Transverse colon (tissue), 4 donors: Measurements from ENCODE around the gene PODXL. TPM values are rescaled to one million over a fixed set of nuclear protein-coding genes. Genes with fewer than 3 reads are reported as not detected.

Experiments
- DNase-seq: peaks from one replicate; pipeline ENCODE4 v3.0.0-alpha.2; 2019
- H3K27ac ChIP-seq, 4 donors: fragments of 200-600 bp; sonication (generic); 2 replicates each; pipeline ENCODE4 v1.5.1; 2016 to 2018; ENCODE audit warnings: inconsistent platforms in 4 of 4
- H3K27me3 ChIP-seq: fragments of 200-600 bp; sonication (generic); 2 replicates; pipeline ENCODE4 v1.5.1; 2017; ENCODE audit warnings: inconsistent platforms
- H3K36me3 ChIP-seq, 4 donors: fragments of 200-600 bp; sonication (generic); 2 replicates each; pipeline ENCODE4 v1.5.1; 2017 to 2019; ENCODE audit warnings: inconsistent platforms in 4 of 4
- H3K4me1 ChIP-seq, 4 donors: fragments of 200-600 bp; sonication (generic); 2 replicates each; pipeline ENCODE4 v1.5.1; 2017 to 2020; ENCODE audit warnings: inconsistent platforms in 4 of 4
- H3K4me3 ChIP-seq, 4 donors: fragments of 200-600 bp; sonication (generic); 1 replicate in 1 of 4; 2 replicates in 3 of 4; pipeline versions ENCODE4 v1.5.1 to v1.6.1; 2017 to 2019; ENCODE audit warnings: inconsistent platforms in 4 of 4
- H3K9me3 ChIP-seq, 2 donors: fragments of 200-600 bp; sonication (generic); 2 replicates each; pipeline ENCODE4 v1.5.1; 2017 to 2019; ENCODE audit warnings: inconsistent platforms in 2 of 2
- EP300 ChIP-seq: sonication (generic); formaldehyde crosslinking; IDR thresholded peaks from one replicate; pipeline ENCODE4 v1.6.1; 2017; ENCODE audit warnings: antibody characterized with exemption, low read depth
- POLR2A ChIP-seq: fragments of 450-650 bp; IDR thresholded peaks from one replicate; pipeline ENCODE4 v1.6.1; 2016; ENCODE audit warnings: antibody characterized with exemption, mild to moderate bottlenecking, moderate library complexity
- POLR2AphosphoS5 ChIP-seq, 3 donors: sonication (generic); formaldehyde crosslinking; IDR thresholded peaks; one replicate each; pipeline ENCODE4 v1.6.1; 2016; ENCODE audit warnings: antibody characterized with exemption in 3 of 3
- WGBS, 2 donors: methylation state at CpG; one replicate each; pipeline ENCODE4 v1.1.5; 2018; ENCODE audit warnings: low coverage in 1 of 2; 5-methylcytosine and 5-hydroxymethylcytosine counted together
- in situ Hi-C, 4 donors: fragments of 200-750 bp; cut with MboI; loops; one replicate each; pipeline versions ENCODE4 v1.15.0 to v1.15.1; 2017; ENCODE audit warnings: low sequenced_read_pairs in 3 of 4, low pct_ligation_motif_present in 1 of 4, low pct_unique_long_range_greater_than_20kb in 1 of 4
- intact Hi-C: fragments of 100-400 bp; cut with DNase I; formaldehyde crosslinking; loops from one replicate; pipeline ENCODE4 v1.15.1; 2023; ENCODE audit warnings: low total_unique reads
- total RNA-seq, 4 donors: library from RNA; depleted of rRNA; stranded (reverse); fragments of >200 nt; gene quantifications; one replicate each; pipeline ENCODE4 v1.1.0, GENCODE V29; 2016
- TF ChIP-seq, protein P1 (sequence below), 5 experiments: fragments of 200-600 bp in 3 of 5; fragments of 450-650 bp in 2 of 5; sonication (generic) in 3 of 5; IDR thresholded peaks; 1 replicate in 2 of 5; 2 replicates in 3 of 5; pipeline ENCODE4 v1.5.1; 2016 to 2017; ENCODE audit warnings: antibody characterized with exemption in 5 of 5, inconsistent platforms in 3 of 5, mild to moderate bottlenecking in 2 of 5, moderate library complexity in 1 of 5

The PODXL gene
- total RNA-seq, 4 donors from 2014 or later, result 11.7 to 25.8 (median 16.1) TPM

DNA sequence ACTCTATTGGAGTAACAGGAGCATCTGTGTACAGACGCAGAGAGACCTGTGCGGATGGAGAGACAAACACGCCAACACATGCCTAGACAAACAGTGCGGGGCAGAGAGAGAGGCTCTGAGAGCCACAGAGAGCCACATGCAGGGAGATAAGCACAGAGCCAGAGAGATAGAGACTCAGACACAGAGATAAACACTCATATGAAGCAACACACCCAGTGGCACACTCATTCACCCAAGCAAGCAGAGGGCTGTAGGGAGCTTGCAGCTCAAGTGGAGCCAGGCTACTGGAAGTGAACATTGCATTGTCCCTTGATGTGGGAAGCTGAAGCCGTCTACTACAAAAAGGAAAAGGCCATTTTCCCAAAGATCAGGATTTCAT, 46.6 kb upstream of the PODXL start:
- Histone ChIP-seq H3K4me3 (no peak overlapping the region), H3K27ac (no peak overlapping the region), H3K9me3 (no peaks in the 10 kb centered on the region), H3K27me3 (peaks cover 4% of the 10 kb centered on the region), H3K4me1 (no peaks in the 10 kb centered on the region), H3K36me3 (no peaks in the 10 kb centered on the region)
- no peak for DNase-seq
- intact Hi-C loops, result no loop called here
- TF ChIP-seq, protein P1, sequence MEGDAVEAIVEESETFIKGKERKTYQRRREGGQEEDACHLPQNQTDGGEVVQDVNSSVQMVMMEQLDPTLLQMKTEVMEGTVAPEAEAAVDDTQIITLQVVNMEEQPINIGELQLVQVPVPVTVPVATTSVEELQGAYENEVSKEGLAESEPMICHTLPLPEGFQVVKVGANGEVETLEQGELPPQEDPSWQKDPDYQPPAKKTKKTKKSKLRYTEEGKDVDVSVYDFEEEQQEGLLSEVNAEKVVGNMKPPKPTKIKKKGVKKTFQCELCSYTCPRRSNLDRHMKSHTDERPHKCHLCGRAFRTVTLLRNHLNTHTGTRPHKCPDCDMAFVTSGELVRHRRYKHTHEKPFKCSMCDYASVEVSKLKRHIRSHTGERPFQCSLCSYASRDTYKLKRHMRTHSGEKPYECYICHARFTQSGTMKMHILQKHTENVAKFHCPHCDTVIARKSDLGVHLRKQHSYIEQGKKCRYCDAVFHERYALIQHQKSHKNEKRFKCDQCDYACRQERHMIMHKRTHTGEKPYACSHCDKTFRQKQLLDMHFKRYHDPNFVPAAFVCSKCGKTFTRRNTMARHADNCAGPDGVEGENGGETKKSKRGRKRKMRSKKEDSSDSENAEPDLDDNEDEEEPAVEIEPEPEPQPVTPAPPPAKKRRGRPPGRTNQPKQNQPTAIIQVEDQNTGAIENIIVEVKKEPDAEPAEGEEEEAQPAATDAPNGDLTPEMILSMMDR (IDR thresholded peaks at IDR 0.05), result no peak
- TF ChIP-seq EP300 (no peak), POLR2AphosphoS5 (IDR thresholded peaks at IDR 0.05) (no peak), POLR2A (no peak)
- 74 to 80% methylated on average over 5 of the region's 5 CpGs for WGBS, 2 donors
- in situ Hi-C loops, result no loop called here

DNA sequence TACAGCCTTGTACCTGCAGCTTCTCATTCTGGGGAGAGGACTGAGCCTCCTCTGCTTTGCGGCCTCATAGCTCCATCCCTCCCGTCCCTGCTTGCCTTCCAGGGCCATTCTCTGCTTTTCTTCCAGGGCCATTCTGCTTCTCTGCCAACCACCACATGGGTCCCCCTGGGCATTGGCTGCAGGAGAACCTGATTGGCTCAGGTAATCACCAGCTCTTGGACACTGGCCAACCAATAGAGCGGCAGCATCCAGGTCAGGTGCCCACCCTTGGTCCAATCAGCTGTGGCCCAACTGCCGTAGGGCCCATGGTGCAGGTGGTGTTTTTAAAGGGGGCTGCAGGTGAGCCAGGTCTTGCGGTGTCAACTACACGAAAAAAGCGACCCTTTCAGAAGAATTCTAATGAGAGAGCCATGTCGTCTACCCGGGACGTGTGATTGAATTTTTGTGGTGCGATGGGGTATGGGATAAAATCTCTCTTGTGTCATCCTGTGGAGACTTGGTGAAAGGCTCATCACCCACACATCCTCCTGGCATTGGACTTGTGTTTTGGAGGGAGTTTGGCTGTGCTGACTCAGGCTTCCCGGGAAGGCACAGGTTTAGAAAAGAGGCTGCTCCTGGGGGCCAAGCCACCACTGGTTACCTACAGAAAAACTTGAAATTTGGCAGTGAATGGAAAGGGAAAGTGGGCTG, 46.0 kb upstream of the PODXL start:
- WGBS, 2 donors, result 69 to 92% methylated on average over 6 to 12 of the region's 12 CpGs
- intact Hi-C loops (no loop called here), in situ Hi-C loops (no loop called here)
- no peak overlapping the region for H3K4me3 ChIP-seq
- H3K27me3 ChIP-seq, result peaks cover 4% of the 10 kb centered on the region
- no peaks in the 10 kb centered on the region for H3K9me3 ChIP-seq
- no peaks in the 10 kb centered on the region for H3K36me3 ChIP-seq
- H3K4me1 ChIP-seq, result no peaks in the 10 kb centered on the region
- no peak for TF ChIP-seq EP300
- TF ChIP-seq, protein P1 (IDR thresholded peaks at IDR 0.05), result no peak
- TF ChIP-seq POLR2AphosphoS5 (IDR thresholded peaks at IDR 0.05), result no peak
- no peak for TF ChIP-seq POLR2A
- DNase-seq, result no peak
- no peak overlapping the region for H3K27ac ChIP-seq

DNA sequence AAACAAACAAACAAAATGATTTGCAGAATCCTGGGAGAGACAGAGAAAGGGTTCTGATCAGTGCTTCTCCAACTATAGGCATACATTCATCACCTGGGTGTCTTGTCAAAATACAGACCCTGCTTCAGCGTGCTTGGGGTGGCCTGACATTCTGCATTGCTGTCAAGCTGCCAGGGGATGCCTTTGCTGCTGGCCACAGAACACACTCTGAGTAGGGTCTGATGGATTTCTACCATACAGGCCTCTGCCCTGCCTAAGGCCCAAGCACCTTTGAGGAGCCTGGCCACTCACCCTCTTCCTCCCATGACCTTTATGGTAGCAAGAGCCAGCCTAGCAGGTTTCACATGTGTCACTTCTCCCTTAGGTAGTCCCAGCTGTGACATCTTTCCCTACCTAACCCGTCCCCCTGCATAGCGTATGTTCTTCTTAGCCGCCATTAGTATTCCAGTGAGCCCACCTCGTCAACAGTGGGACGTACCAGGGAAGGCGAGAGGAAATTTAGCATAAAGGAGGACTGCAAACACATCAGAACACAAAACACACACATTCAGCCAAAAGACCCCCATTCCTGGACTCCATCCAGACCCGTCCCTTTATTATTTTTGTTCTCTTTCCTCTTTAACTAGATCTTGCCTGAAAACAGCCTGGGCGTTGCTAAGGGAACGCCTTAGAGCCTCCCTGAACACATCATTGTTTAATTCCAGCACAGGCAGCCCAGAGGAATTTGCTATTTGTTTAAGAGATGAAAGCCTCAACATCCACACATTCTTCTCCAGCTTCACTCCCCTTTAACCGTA, 43.9 kb upstream of the PODXL start:
- intact Hi-C loops (no loop called here), in situ Hi-C loops (no loop called here)
- Histone ChIP-seq H3K27ac (no peak overlapping the region), H3K9me3 (no peaks in the 10 kb centered on the region), H3K4me1 (no peaks in the 10 kb centered on the region), H3K36me3 (no peaks in the 10 kb centered on the region), H3K27me3 (peaks cover 1% of the 10 kb centered on the region), H3K4me3 (no peak overlapping the region)
- DNase-seq, result no peak
- no peak for TF ChIP-seq POLR2A
- TF ChIP-seq, protein P1 (IDR thresholded peaks at IDR 0.05), result no peak
- no peak for TF ChIP-seq EP300
- no peak for TF ChIP-seq POLR2AphosphoS5 (IDR thresholded peaks at IDR 0.05)
- 85 to 87% methylated on average over 10 to 11 of the region's 11 CpGs for WGBS, 2 donors

DNA sequence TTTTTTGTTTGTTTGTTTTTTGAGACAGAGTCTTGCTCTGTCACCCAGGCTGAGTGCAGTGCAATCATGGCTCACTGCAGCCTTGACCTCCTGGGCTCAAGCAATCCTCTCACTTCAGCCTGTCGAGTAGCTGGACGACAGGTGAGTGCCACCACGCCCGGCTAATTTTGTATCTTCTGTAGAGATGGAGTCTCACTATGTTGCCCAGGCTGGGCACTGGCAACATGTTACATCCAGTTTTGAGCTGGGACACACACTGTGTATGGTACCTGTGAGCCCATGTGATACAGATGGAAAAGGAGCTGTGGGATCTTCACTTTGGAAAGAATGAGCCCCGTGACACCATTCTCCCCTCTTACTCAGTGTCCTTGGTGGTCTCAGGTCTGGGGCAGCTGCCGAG, 40.4 kb upstream of the PODXL start:
- 86% methylated on average over 6 of the region's 6 CpGs; no CpG with 5 or more reads in 1 of the 2 donors for WGBS, 2 donors
- intact Hi-C loops, result no loop called here
- Histone ChIP-seq H3K4me1 (no peaks in the 10 kb centered on the region), H3K4me3 (no peak overlapping the region), H3K36me3 (no peaks in the 10 kb centered on the region), H3K9me3 (no peaks in the 10 kb centered on the region), H3K27me3 (no peaks in the 10 kb centered on the region), H3K27ac (no peak overlapping the region)
- TF ChIP-seq, protein P1 (IDR thresholded peaks at IDR 0.05), result no peak
- TF ChIP-seq POLR2AphosphoS5 (IDR thresholded peaks at IDR 0.05), result no peak
- TF ChIP-seq EP300, result no peak
- no peak for TF ChIP-seq POLR2A
- DNase-seq, result no peak
- in situ Hi-C loops, result no loop called here
